NCI-H1092 (cell line): ENCODE data around the gene NPHP4.

Experiments used
- DNase-seq: peaks from one replicate; lab custom pipeline; 2025; lab: John Stamatoyannopoulos, UW

The NPHP4 gene

GRCh38 chr1:5971471-5972197 lies 20.6 kb downstream of the NPHP4 start:
- DNase-seq = no peak

- no peak for DNase-seq
Measured at GRCh38 chr1:5970610-5971273, 21.5 kb downstream of the NPHP4 start.

GRCh38 chr1:5969168-5969567 lies 23.1 kb downstream of the NPHP4 start:
- no peak for DNase-seq

GRCh38 chr1:5968161-5968736 lies 24.0 kb downstream of the NPHP4 start:
- DNase-seq = no peak

GRCh38 chr1:5967351-5968160 lies 24.7 kb downstream of the NPHP4 start:
- DNase-seq = no peak

GRCh38 chr1:5966543-5967205 lies 25.6 kb downstream of the NPHP4 start:
- no peak for DNase-seq

- no peak for DNase-seq
Measured at GRCh38 chr1:5965586-5966131, 26.6 kb downstream of the NPHP4 start.

GRCh38 chr1:5962265-5963105 lies 29.7 kb downstream of the NPHP4 start:
- DNase-seq = no peak

- no peak for DNase-seq
Measured at GRCh38 chr1:5961601-5962000, 30.6 kb downstream of the NPHP4 start.

- DNase-seq = no peak
Measured at GRCh38 chr1:5960336-5960735, 31.9 kb downstream of the NPHP4 start.

GRCh38 chr1:5959667-5960230 lies 32.5 kb downstream of the NPHP4 start:
- no peak for DNase-seq

GRCh38 chr1:5959087-5959486 lies 33.1 kb downstream of the NPHP4 start:
- DNase-seq = no peak

- DNase-seq = no peak
Measured at GRCh38 chr1:5956022-5956830, 36.0 kb downstream of the NPHP4 start.

GRCh38 chr1:5955479-5955977 lies 36.7 kb downstream of the NPHP4 start:
- no peak for DNase-seq

- DNase-seq = no peak
Measured at GRCh38 chr1:5954964-5955363, 37.3 kb downstream of the NPHP4 start.

- DNase-seq = no peak
Measured at GRCh38 chr1:5953386-5953785, 38.8 kb downstream of the NPHP4 start.

GRCh38 chr1:5951846-5952410 lies 40.3 kb downstream of the NPHP4 start:
- no peak for DNase-seq

- no peak for DNase-seq
Measured at GRCh38 chr1:5950994-5951785, 41.0 kb downstream of the NPHP4 start.
